HG03521 (cell line): ENCODE measurements around the gene PTOV1.

Source experiments
- ATAC-seq: cut with Tn5 transposase; IDR thresholded peaks from one replicate; pipeline ENCODE4 v1.9.1; 2021; ENCODE audit warnings: mild to moderate bottlenecking, moderate library complexity; ENCODE audit not compliant: unreplicated experiment

Gene PTOV1

GRCh38 chr19:49887665-49888509 lies 36.9 kb downstream of the PTOV1 start:
- no peak for ATAC-seq

- no peak for ATAC-seq
Measured at GRCh38 chr19:49888510-49888824, 37.5 kb downstream of the PTOV1 start.

- no peak for ATAC-seq
Measured at GRCh38 chr19:49889038-49889686, 38.2 kb downstream of the PTOV1 start.

GRCh38 chr19:49889687-49890348 lies 38.9 kb downstream of the PTOV1 start:
- no peak for ATAC-seq

GRCh38 chr19:49890349-49891311 lies 39.7 kb downstream of the PTOV1 start:
- ATAC-seq, result no peak

- ATAC-seq, result no peak
Measured at GRCh38 chr19:49891393-49891792, 40.4 kb downstream of the PTOV1 start.

GRCh38 chr19:49892716-49893115 lies 41.8 kb downstream of the PTOV1 start:
- no peak for ATAC-seq

- ATAC-seq, result no peak
Measured at GRCh38 chr19:49894011-49894664, 43.2 kb downstream of the PTOV1 start.

- ATAC-seq, result no peak
Measured at GRCh38 chr19:49894879-49895565, 44.1 kb downstream of the PTOV1 start.

GRCh38 chr19:49895566-49896297 lies 44.8 kb downstream of the PTOV1 start:
- no peak for ATAC-seq

GRCh38 chr19:49896863-49897621 lies 46.1 kb downstream of the PTOV1 start, which contains the start of gene IL4I1:
IL4I1 (minus strand) TSS chr19:49896887; CDS start chr19:49896160, 727 bp downstream.
- no peak for ATAC-seq

- ATAC-seq, result no peak
Measured at GRCh38 chr19:49904136-49904535, 53.2 kb downstream of the PTOV1 start.

- ATAC-seq, result no peak
Measured at GRCh38 chr19:49906879-49907564, 56.1 kb downstream of the PTOV1 start.

GRCh38 chr19:49907745-49908446 lies 56.9 kb downstream of the PTOV1 start:
- no peak for ATAC-seq

GRCh38 chr19:49908480-49909420 lies 57.8 kb downstream of the PTOV1 start:
- no peak for ATAC-seq

- no peak for ATAC-seq
Measured at GRCh38 chr19:49910179-49910578, 59.2 kb downstream of the PTOV1 start.
